ENCODE data around the gene MAST2. TPM values are rescaled to one million over a fixed set of nuclear protein-coding genes. Genes with fewer than 3 reads are reported as not detected.
A peak's percentile ranks its signal among the peaks of the same experiment; 100 is the strongest.

Gene MAST2
- total and polyA plus RNA-seq, 9 of the 15 experiments (the other 6 are each of a cell fraction or from before 2014, with no cell fraction given): 0.73 to 32.0 (median 17.8) TPM

GRCh38 chr1:45930258-45931150 lies 127.1 kb downstream of the MAST2 start (continued):
- TF ChIP-seq ZNF407 (IDR thresholded peaks at IDR 0.05; ENCODE audit: low read depth) (no peak), ZBTB33 (CRISPR knock-in tag; IDR thresholded peaks at IDR 0.05) (0 out of 2 replicates have a peak, but pooled peaks have one; percentile 41), PRDM10 (IDR thresholded peaks at IDR 0.05; ENCODE audit: partially characterized antibody) (no peak), CBFA2T3 (IDR thresholded peaks at IDR 0.05) (peak; percentile 74), ZNF695 (CRISPR knock-in tag; IDR thresholded peaks at IDR 0.05) (no peak), ZBTB7A (IDR thresholded peaks at IDR 0.05; ENCODE audit: borderline replicate concordance, control insufficient read depth, low read depth, low read length) (no peak), CREM (IDR thresholded peaks at IDR 0.05; ENCODE audit: low read depth) (no peak), BRCA1 (IDR thresholded peaks at IDR 0.05) (no peak), BRCA1 (CRISPR knock-in tag; IDR thresholded peaks at IDR 0.05) (no peak), ZNF384 (IDR thresholded peaks at IDR 0.05; ENCODE audit: low read depth, low read length) (no peak), MEF2D (tag; conservative IDR thresholded peaks at IDR 0.05; ENCODE audit: low read depth) (no peak; the same call in 1 of the 2 replicates), HDAC6 (IDR thresholded peaks at IDR 0.05; ENCODE audit: low read depth, low read length) (no peak), TAL1 (IDR thresholded peaks at IDR 0.05) (peak; percentile 51; the same call in 1 of the 2 replicates)
